DND-41 (cell line): ENCODE results near the gene NLRP6.

Source experiments
- ATAC-seq: fragments of 200-7000 bp; cut with Tn5 transposase; 3 replicates; pipeline ENCODE4 v1.9.1; 2021; ENCODE audit warnings: low read depth; ENCODE audit not compliant: insufficient read depth
- DNase-seq: peaks from one replicate; pipeline ENCODE4 v3.0.0-alpha.2; 2020
- H2AFZ ChIP-seq: 2 replicates; pipeline ENCODE4 v1.6.0; 2012; ENCODE audit warnings: low read depth, low read length
- H3K27ac ChIP-seq: 2 replicates; pipeline ENCODE4 v1.5.1; 2012; ENCODE audit warnings: low read length, inconsistent platforms
- H3K27me3 ChIP-seq: fragments of 200-600 bp; sonication (generic); 2 replicates; pipeline ENCODE4 v1.6.0; 2012; ENCODE audit warnings: low read length, mild to moderate bottlenecking, inconsistent platforms; ENCODE audit not compliant: insufficient read depth, poor library complexity
- H3K36me3 ChIP-seq: 2 replicates; pipeline ENCODE4 v1.5.1; 2012; ENCODE audit warnings: low read length, inconsistent platforms; ENCODE audit not compliant: insufficient read depth
- H3K4me1 ChIP-seq: 2 replicates; pipeline ENCODE4 v1.5.1; 2012; ENCODE audit warnings: mild to moderate bottlenecking, low read length; ENCODE audit not compliant: insufficient read depth
- H3K4me2 ChIP-seq: 2 replicates; pipeline ENCODE4 v1.6.0; 2012; ENCODE audit warnings: mild to moderate bottlenecking, moderate library complexity, low read length, inconsistent platforms; ENCODE audit not compliant: insufficient read depth
- H3K4me3 ChIP-seq, 2 experiments: fragments of 200-600 bp in 1 of 2; shearing (Covaris generic) in 1 of 2; 2 replicates each; pipeline ENCODE4 v1.5.1; 2012 to 2016; ENCODE audit warnings: inconsistent platforms in 2 of 2, low read length in 2 of 2, mild to moderate bottlenecking in 2 of 2, low read depth in 1 of 2, moderate library complexity in 1 of 2
- H3K79me2 ChIP-seq: 2 replicates; pipeline ENCODE4 v1.6.0; 2012; ENCODE audit warnings: low read length, inconsistent platforms; ENCODE audit not compliant: insufficient read depth
- H3K9ac ChIP-seq: 2 replicates; pipeline ENCODE4 v1.6.0; 2012; ENCODE audit warnings: low read depth, mild to moderate bottlenecking, inconsistent platforms, low read length, moderate library complexity
- H3K9me3 ChIP-seq: 2 replicates; pipeline ENCODE4 v1.5.1; 2012; ENCODE audit warnings: low read length, moderate library complexity, mild to moderate bottlenecking, inconsistent platforms; ENCODE audit not compliant: insufficient read depth, severe bottlenecking
- H4K20me1 ChIP-seq: 2 replicates; pipeline ENCODE4 v1.6.0; 2012; ENCODE audit warnings: low read length; ENCODE audit not compliant: insufficient read depth
- CTCF ChIP-seq: IDR thresholded peaks from 2 replicates; pipeline ENCODE4 v1.5.1; 2012; ENCODE audit warnings: borderline replicate concordance, low read length, moderate library complexity, mild to moderate bottlenecking; ENCODE audit not compliant: poor library complexity, severe bottlenecking; ENCODE audit errors: extremely low read depth
- EZH2 ChIP-seq: IDR thresholded peaks from 3 replicates; pipeline ENCODE4 v1.6.1; 2012; ENCODE audit warnings: borderline replicate concordance, low read depth, mild to moderate bottlenecking, moderate library complexity, low read length, inconsistent platforms; ENCODE audit not compliant: severe bottlenecking

The NLRP6 gene

GRCh38 chr11:294780-295179 is 16.6 kb downstream of the NLRP6 start:
- no peak for TF ChIP-seq EZH2
- TF ChIP-seq CTCF = no peak
- ATAC-seq (no peak), DNase-seq (no peak)
- Histone ChIP-seq H3K27me3 (peaks cover under 1% of the 10 kb centered on the region), H3K79me2 (no peaks in the 10 kb centered on the region), H3K9ac (no peak overlapping the region), H3K27ac (no peak overlapping the region), H3K4me2 (no peak overlapping the region), H4K20me1 (peaks cover 10% of the 10 kb centered on the region), H3K4me3 (no peak overlapping the region), H3K9me3 (no peaks in the 10 kb centered on the region), H3K4me1 (peaks cover 23% of the 10 kb centered on the region), H2AFZ (no peak overlapping the region), H3K36me3 (peaks cover 32% of the 10 kb centered on the region)

- Histone ChIP-seq H3K4me1 (peaks cover 15% of the 10 kb centered on the region), H3K79me2 (no peaks in the 10 kb centered on the region), H3K27me3 (peaks cover 7% of the 10 kb centered on the region), H2AFZ (no peak overlapping the region), H4K20me1 (peaks cover 10% of the 10 kb centered on the region), H3K27ac (no peak overlapping the region), H3K9me3 (no peaks in the 10 kb centered on the region), H3K4me3 (no peak overlapping the region), H3K4me2 (no peak overlapping the region), H3K36me3 (peaks cover 32% of the 10 kb centered on the region), H3K9ac (no peak overlapping the region)
- TF ChIP-seq CTCF = no peak
- no peak for TF ChIP-seq EZH2
- no peak for ATAC-seq
- DNase-seq = no peak
Observed at GRCh38 chr11:295351-296170, 17.4 kb downstream of the NLRP6 start.

GRCh38 chr11:296171-297050 is 18.2 kb downstream of the NLRP6 start:
- no peaks in the 10 kb centered on the region for H3K9me3 ChIP-seq
- peaks cover 10% of the 10 kb centered on the region for H4K20me1 ChIP-seq
- H3K4me1 ChIP-seq = peaks cover 6% of the 10 kb centered on the region; the same call in 1 of the 2 replicates
- TF ChIP-seq CTCF (no peak), EZH2 (no peak)
- DNase-seq (no peak), ATAC-seq (no peak)
- H2AFZ ChIP-seq = no peak overlapping the region
- no peak overlapping the region for H3K9ac ChIP-seq
- no peak overlapping the region for H3K27ac ChIP-seq
- H3K36me3 ChIP-seq = peaks cover 28% of the 10 kb centered on the region
- H3K4me2 ChIP-seq = no peak overlapping the region
- peaks cover 7% of the 10 kb centered on the region for H3K27me3 ChIP-seq
- no peak overlapping the region for H3K4me3 ChIP-seq
- no peaks in the 10 kb centered on the region for H3K79me2 ChIP-seq
